IMR-90 (cell line): ENCODE measurements around the gene KIF3A. TPM values are rescaled to one million over a fixed set of nuclear protein-coding genes. Genes with fewer than 3 reads are reported as not detected.

Source experiments
- ATAC-seq: fragments of 200-7000 bp; cut with Tn5 transposase; 2 replicates; pipeline ENCODE4 v1.9.1; 2020; ENCODE audit warnings: low read depth, mild to moderate bottlenecking, moderate library complexity
- BruUV-seq: library from RNA; stranded (reverse); fragments of 400-500 nt; replicated peaks from 2 replicates; lab custom pipeline; 2021; lab: Mats Ljungman, UMichigan
- CTCF ChIA-PET: fragments of 300-600 bp; formaldehyde crosslinking; extraction: SDS; loops from one replicate; lab custom pipeline; 2021; ENCODE audit warnings: antibody characterized with exemption; lab: Yijun Ruan, JAX
- POLR2A ChIA-PET: fragments of 300-600 bp; sonication (Branson Sonifier 250); formaldehyde crosslinking; loops from one replicate; lab custom pipeline; 2022; ENCODE audit warnings: antibody characterized with exemption; ENCODE audit not compliant: unreplicated experiment; lab: Charles Lee
- DNase-seq: peaks from one replicate; pipeline ENCODE4 v3.0.0; 2013
- H2AFZ ChIP-seq: replicated peaks from 2 replicates; pipeline ENCODE3; 2013; ENCODE audit warnings: low read length, mild to moderate bottlenecking; ENCODE audit not compliant: poor library complexity
- H2AK5ac ChIP-seq: 2 replicates; pipeline ENCODE4 v1.6.1; 2013; ENCODE audit warnings: low read depth, low read length, inconsistent platforms
- H2AK9ac ChIP-seq: replicated peaks from 2 replicates; pipeline ENCODE3; 2013; ENCODE audit warnings: mild to moderate bottlenecking, low read depth, low read length, moderate library complexity; ENCODE audit not compliant: poor library complexity
- H2BK120ac ChIP-seq: 2 replicates; pipeline ENCODE4 v1.6.1; 2013; ENCODE audit warnings: low read depth, low read length, inconsistent platforms
- H2BK15ac ChIP-seq: 3 replicates; pipeline ENCODE4 v1.6.1; 2013; ENCODE audit warnings: low read depth, low read length, inconsistent platforms
- H2BK20ac ChIP-seq: 2 replicates; pipeline ENCODE4 v1.6.1; 2013; ENCODE audit warnings: low read depth, mild to moderate bottlenecking, inconsistent platforms, low read length, moderate library complexity
- H2BK5ac ChIP-seq: 2 replicates; pipeline ENCODE4 v1.6.1; 2013; ENCODE audit warnings: mild to moderate bottlenecking, low read depth, low read length, inconsistent platforms; ENCODE audit not compliant: poor library complexity, severe bottlenecking
- H3K14ac ChIP-seq: replicated peaks from 2 replicates; pipeline ENCODE4 v1.6.1; 2013; ENCODE audit warnings: low read depth, low read length, inconsistent platforms
- H3K18ac ChIP-seq: 2 replicates; pipeline ENCODE4 v1.6.1; 2013; ENCODE audit warnings: low read depth, low read length, control low read depth
- H3K23ac ChIP-seq: 2 replicates; pipeline ENCODE4 v1.6.1; 2013; ENCODE audit warnings: low read depth, low read length, inconsistent platforms
- H3K27ac ChIP-seq: 2 replicates; pipeline ENCODE4 v1.5.1; 2013; ENCODE audit warnings: mild to moderate bottlenecking, control low read depth, low read length; ENCODE audit not compliant: insufficient read depth
- H3K27me3 ChIP-seq: 2 replicates; pipeline ENCODE4 v1.6.1; 2013; ENCODE audit warnings: low read length; ENCODE audit not compliant: control insufficient read depth, insufficient read depth
- H3K36me3 ChIP-seq: 2 replicates; pipeline ENCODE4 v1.6.1; 2013; ENCODE audit warnings: low read length, mixed read lengths; ENCODE audit not compliant: control insufficient read depth, insufficient read depth
- H3K4ac ChIP-seq: 2 replicates; pipeline ENCODE4 v1.6.1; 2013; ENCODE audit warnings: low read depth, low read length, inconsistent platforms
- H3K4me1 ChIP-seq: 2 replicates; pipeline ENCODE4 v1.6.1; 2013; ENCODE audit warnings: low read length, mixed read lengths; ENCODE audit not compliant: control insufficient read depth, insufficient read depth
- H3K4me2 ChIP-seq: 2 replicates; pipeline ENCODE4 v1.6.1; 2013; ENCODE audit warnings: low read depth, mild to moderate bottlenecking, control low read depth, low read length, moderate library complexity
- H3K4me3 ChIP-seq: 2 replicates; pipeline ENCODE4 v1.5.1; 2013; ENCODE audit warnings: low read depth, mild to moderate bottlenecking, control low read depth, low read length, moderate library complexity; ENCODE audit not compliant: insufficient read depth
- H3K56ac ChIP-seq: 2 replicates; pipeline ENCODE4 v1.6.1; 2013; ENCODE audit warnings: low read length, inconsistent platforms; ENCODE audit not compliant: insufficient read depth; ENCODE audit errors: extremely low read depth
- H3K79me1 ChIP-seq, 2 experiments: 2 replicates each; pipeline ENCODE4 v1.6.1; 2013; ENCODE audit warnings: low read length in 2 of 2, inconsistent platforms in 1 of 2, low read depth in 1 of 2
- H3K9ac ChIP-seq: 2 replicates; pipeline ENCODE4 v1.6.1; 2013; ENCODE audit warnings: low read depth, low read length, control low read depth
- H3K9me1 ChIP-seq: 2 replicates; pipeline ENCODE4 v1.6.1; 2013; ENCODE audit warnings: low read length, inconsistent platforms; ENCODE audit not compliant: insufficient read depth
- H3K9me3 ChIP-seq: 2 replicates; pipeline ENCODE4 v1.6.1; 2013; ENCODE audit warnings: low read length; ENCODE audit not compliant: control insufficient read depth, insufficient read depth
- H4K20me1 ChIP-seq: 2 replicates; pipeline ENCODE4 v1.6.1; 2013; ENCODE audit warnings: low read length, inconsistent platforms; ENCODE audit not compliant: insufficient read depth
- H4K5ac ChIP-seq: 2 replicates; pipeline ENCODE4 v1.6.1; 2013; ENCODE audit warnings: mild to moderate bottlenecking, low read depth, low read length, control low read depth
- H4K8ac ChIP-seq, 2 experiments: 2 replicates each; pipeline ENCODE4 v1.6.1; 2013; ENCODE audit warnings: low read depth in 2 of 2, low read length in 2 of 2, control low read depth in 1 of 2, inconsistent platforms in 1 of 2
- H4K91ac ChIP-seq: 2 replicates; pipeline ENCODE4 v1.6.1; 2013; ENCODE audit warnings: low read depth, low read length, inconsistent platforms; ENCODE audit not compliant: insufficient read depth
- BHLHE40 ChIP-seq: fragments of 150-350 bp; IDR thresholded peaks from 2 replicates; pipeline ENCODE4 v1.6.1; 2016; ENCODE audit warnings: mild to moderate bottlenecking, low read depth, low read length
- CHD1 ChIP-seq: IDR thresholded peaks from 2 replicates; pipeline ENCODE4 v1.6.1; 2012; ENCODE audit warnings: low read depth, low read length, improper control_type of control experiment
- CTCF ChIP-seq: conservative IDR thresholded peaks from 2 replicates; pipeline ENCODE4 v1.5.1; 2012; ENCODE audit warnings: mild to moderate bottlenecking, low read depth, low read length, improper control_type of control experiment
- FOS ChIP-seq: fragments of 150-350 bp; IDR thresholded peaks from 2 replicates; pipeline ENCODE4 v1.6.1; 2016; ENCODE audit warnings: low read depth, low read length
- MAFK ChIP-seq: IDR thresholded peaks from 2 replicates; pipeline ENCODE4 v1.6.1; 2012; ENCODE audit warnings: low read depth, low read length, improper control_type of control experiment
- MAZ ChIP-seq: IDR thresholded peaks from 2 replicates; pipeline ENCODE4 v1.6.1; 2012; ENCODE audit warnings: low read depth, mild to moderate bottlenecking, low read length, improper control_type of control experiment, moderate library complexity, borderline replicate concordance
- NFE2L2 ChIP-seq: fragments of 150-350 bp; IDR thresholded peaks from 2 replicates; pipeline ENCODE4 v1.6.1; 2016; ENCODE audit warnings: low read depth, mild to moderate bottlenecking, low read length
- POLR2A ChIP-seq: IDR thresholded peaks from 2 replicates; pipeline ENCODE4 v1.6.1; 2012; ENCODE audit warnings: mild to moderate bottlenecking, low read depth, low read length
- RAD21 ChIP-seq: IDR thresholded peaks from 2 replicates; pipeline ENCODE4 v1.6.1; 2012; ENCODE audit warnings: low read length, improper control_type of control experiment
- RCOR1 ChIP-seq: IDR thresholded peaks from 2 replicates; pipeline ENCODE4 v1.6.1; 2012; ENCODE audit warnings: mild to moderate bottlenecking, low read length, improper control_type of control experiment; ENCODE audit not compliant: insufficient replicate concordance
- RFX5 ChIP-seq: IDR thresholded peaks from 2 replicates; pipeline ENCODE4 v1.8.0; 2012; ENCODE audit warnings: low read depth, mild to moderate bottlenecking, low read length, moderate library complexity
- SMC3 ChIP-seq: fragments of 150-350 bp; IDR thresholded peaks from 2 replicates; pipeline ENCODE4 v1.6.1; 2016; ENCODE audit warnings: low read depth, mild to moderate bottlenecking, antibody characterized with exemption, low read length, moderate library complexity
- WGBS, 2 experiments: methylation state at CpG; one replicate each; pipeline versions ENCODE4 v1.1.5 to v1.1.7; 2013; ENCODE audit warnings: missing lambda C conversion rate in 2 of 2; ENCODE audit not compliant: insufficient read length in 1 of 2; ENCODE audit errors: extremely low coverage in 2 of 2; 5-methylcytosine and 5-hydroxymethylcytosine counted together
- dilution Hi-C: fragments of 300-500 bp; cut with HindIII; formaldehyde crosslinking; loops from one replicate; pipeline ENCODE4 v1.14.3; 2018; ENCODE audit warnings: low sequenced_read_pairs; ENCODE audit not compliant: unreplicated experiment
- in situ Hi-C: fragments of 300-500 bp; cut with MboI; formaldehyde crosslinking; loops from 3 replicates; pipeline ENCODE4 v1.14.3; 2019; ENCODE audit warnings: low sequenced_read_pairs, inconsistent platforms, mixed read lengths
- intact Hi-C: fragments of 100-400 bp; cut with micrococcal nuclease; formaldehyde crosslinking; loops from 2 replicates; pipeline ENCODE4 v1.10.0; 2022
- polyA plus RNA-seq, 3 experiments: library from polyadenylated mRNA; depleted of rRNA; stranded (reverse); fragments of >200 nt; gene quantifications; 2 replicates each; pipeline ENCODE4 v1.2.3, GENCODE V29; 2012; ENCODE audit warnings: low replicate concordance in 1 of 3
- total RNA-seq: library from RNA; depleted of rRNA; stranded (reverse); fragments of >200 nt; gene quantifications from 2 replicates; pipeline ENCODE4 v1.2.3, GENCODE V29; 2012
- TF ChIP-seq, protein P1 (sequence below): fragments of 150-350 bp; IDR thresholded peaks from 2 replicates; pipeline ENCODE4 v1.6.1; 2017; ENCODE audit warnings: mild to moderate bottlenecking, antibody characterized with exemption, low read length, low read depth
- TF ChIP-seq, protein P2 (sequence below): fragments of 150-350 bp; IDR thresholded peaks from 2 replicates; pipeline ENCODE4 v1.6.1; 2016; ENCODE audit warnings: low read depth, mild to moderate bottlenecking, low read length, moderate library complexity, borderline replicate concordance

KIF3A gene
- total and polyA plus RNA-seq, 2 of the 4 experiments (the other 2 are of a cell fraction), result 4.3 to 4.5 TPM

DNA sequence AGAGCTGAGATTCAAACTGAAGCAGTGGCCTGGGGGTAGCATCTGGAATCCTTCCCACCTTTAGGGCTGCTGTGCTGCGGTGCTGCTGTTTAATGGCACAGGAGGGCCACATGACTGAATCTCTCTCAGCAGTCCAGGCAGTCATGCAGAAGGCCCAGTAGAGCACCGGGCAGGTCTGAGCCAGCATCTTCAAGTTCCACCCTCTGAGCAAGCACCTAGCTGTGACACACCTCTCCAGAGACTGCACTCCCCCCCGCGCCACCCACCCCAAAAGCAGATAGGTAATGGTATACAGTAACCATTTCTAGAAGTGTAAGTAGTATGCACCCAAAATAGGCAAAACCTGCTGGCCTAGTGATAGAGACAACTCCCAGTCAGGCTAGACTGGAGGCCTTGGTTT, 55.4 kb downstream of the KIF3A start:
- H3K4ac ChIP-seq, result no peak overlapping the region
- no peaks in the 10 kb centered on the region for H3K9me3 ChIP-seq
- H3K4me1 ChIP-seq, result peaks cover 4% of the 10 kb centered on the region
- no peak overlapping the region for H3K14ac ChIP-seq
- in situ Hi-C loops, result no loop called here
- H3K23ac ChIP-seq, result no peak overlapping the region
- H4K20me1 ChIP-seq, result no peaks in the 10 kb centered on the region
- H3K4me3 ChIP-seq, result no peak overlapping the region
- dilution Hi-C loops, result no loop called here
- H3K18ac ChIP-seq, result no peak overlapping the region
- no CpG with 5 or more reads among the region's 4 CpGs for WGBS, 2 experiments
- no peak overlapping the region for H2BK20ac ChIP-seq
- no peak overlapping the region for H2AFZ ChIP-seq
- DNase-seq, result no peak
- H3K79me1 ChIP-seq, result no peaks in the 10 kb centered on the region
- TF ChIP-seq NFE2L2 (no peak), RFX5 (no peak), MAZ (no peak), BHLHE40 (no peak), RCOR1 (no peak), SMC3 (no peak), CTCF (no peak), RAD21 (no peak), CHD1 (no peak), POLR2A (no peak), FOS (no peak), MAFK (no peak)
- TF ChIP-seq, protein P1, sequence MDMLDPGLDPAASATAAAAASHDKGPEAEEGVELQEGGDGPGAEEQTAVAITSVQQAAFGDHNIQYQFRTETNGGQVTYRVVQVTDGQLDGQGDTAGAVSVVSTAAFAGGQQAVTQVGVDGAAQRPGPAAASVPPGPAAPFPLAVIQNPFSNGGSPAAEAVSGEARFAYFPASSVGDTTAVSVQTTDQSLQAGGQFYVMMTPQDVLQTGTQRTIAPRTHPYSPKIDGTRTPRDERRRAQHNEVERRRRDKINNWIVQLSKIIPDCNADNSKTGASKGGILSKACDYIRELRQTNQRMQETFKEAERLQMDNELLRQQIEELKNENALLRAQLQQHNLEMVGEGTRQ, result no peak
- TF ChIP-seq, protein P2, sequence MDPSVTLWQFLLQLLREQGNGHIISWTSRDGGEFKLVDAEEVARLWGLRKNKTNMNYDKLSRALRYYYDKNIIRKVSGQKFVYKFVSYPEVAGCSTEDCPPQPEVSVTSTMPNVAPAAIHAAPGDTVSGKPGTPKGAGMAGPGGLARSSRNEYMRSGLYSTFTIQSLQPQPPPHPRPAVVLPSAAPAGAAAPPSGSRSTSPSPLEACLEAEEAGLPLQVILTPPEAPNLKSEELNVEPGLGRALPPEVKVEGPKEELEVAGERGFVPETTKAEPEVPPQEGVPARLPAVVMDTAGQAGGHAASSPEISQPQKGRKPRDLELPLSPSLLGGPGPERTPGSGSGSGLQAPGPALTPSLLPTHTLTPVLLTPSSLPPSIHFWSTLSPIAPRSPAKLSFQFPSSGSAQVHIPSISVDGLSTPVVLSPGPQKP, result no peak
- H3K36me3 ChIP-seq, result no peaks in the 10 kb centered on the region
- CTCF ChIA-PET, result interaction anchor here (1.2 kb wide), 1 partner anchor 156 kb away, joined by 4 read pairs; no protein-coding TSS in a partner anchor
- no peak overlapping the region for H3K9ac ChIP-seq
- no peak overlapping the region for H2AK9ac ChIP-seq
- H2BK15ac ChIP-seq, result no peak overlapping the region
- no peak overlapping the region for H4K5ac ChIP-seq
- no peak overlapping the region for H4K8ac ChIP-seq
- H3K27ac ChIP-seq, result no peak overlapping the region
- no peak overlapping the region for H4K91ac ChIP-seq
- no peak overlapping the region for H2AK5ac ChIP-seq
- ATAC-seq, result no peak
- H3K27me3 ChIP-seq, result no peaks in the 10 kb centered on the region
- H3K56ac ChIP-seq, result no peak overlapping the region
- BruUV-seq, result no TSS peak
- POLR2A ChIA-PET, result no interaction called here
- H2BK5ac ChIP-seq, result no peak overlapping the region
- intact Hi-C loops, result no loop called here
- no peak overlapping the region for H3K4me2 ChIP-seq
- H2BK120ac ChIP-seq, result no peak overlapping the region
- H3K9me1 ChIP-seq, result peaks cover 9% of the 10 kb centered on the region; the same call in 1 of the 2 replicates
